Gastrocnemius medialis (tissue), 4 donors: Measurements from ENCODE around the gene CANX. TPM values are rescaled to one million over a fixed set of nuclear protein-coding genes. Genes with fewer than 3 reads are reported as not detected.
"Not testable (repeated sequence)": the region's sequence is repeated elsewhere in the genome, so short reads cannot be mapped to it uniquely, and the experiment has no call there.

Experiments used
- ATAC-seq, 2 donors: fragments of 150-250 bp; one replicate each; pipeline ENCODE4 v1.9.1; 2016
- DNase-seq, 2 donors: peaks; one replicate each; pipeline ENCODE4 v3.0.0-alpha.2; 2019
- H3K27ac ChIP-seq, 4 donors: fragments of 200-600 bp; sonication (generic); 1 replicate in 1 of 4; 2 replicates in 3 of 4; pipeline ENCODE4 v1.5.1; 2016 to 2018; ENCODE audit warnings: mild to moderate bottlenecking in 2 of 4, moderate library complexity in 1 of 4
- H3K27me3 ChIP-seq, 3 donors: fragments of 200-600 bp; sonication (generic) in 2 of 3; 1 replicate in 1 of 3; 2 replicates in 2 of 3; pipeline versions ENCODE4 v1.5.1 to v1.6.0; 2016 to 2019; ENCODE audit warnings: mild to moderate bottlenecking in 1 of 3, moderate library complexity in 1 of 3
- H3K36me3 ChIP-seq, 2 donors: fragments of 200-600 bp; sonication (generic) in 1 of 2; one replicate each; pipeline ENCODE4 v1.5.1; 2017 to 2018
- H3K4me1 ChIP-seq, 2 donors: fragments of 200-600 bp; sonication (generic) in 1 of 2; one replicate each; pipeline ENCODE4 v1.5.1; 2016 to 2017; ENCODE audit warnings: mild to moderate bottlenecking in 2 of 2
- H3K4me3 ChIP-seq, 4 donors: fragments of 200-600 bp; sonication (generic) in 3 of 4; 1 replicate in 1 of 4; 2 replicates in 3 of 4; pipeline ENCODE4 v1.5.1; 2016 to 2019; ENCODE audit warnings: mild to moderate bottlenecking in 2 of 4
- H3K9me3 ChIP-seq, 3 donors: fragments of 200-600 bp; sonication (generic) in 2 of 3; 1 replicate in 1 of 3; 2 replicates in 2 of 3; pipeline ENCODE4 v1.5.1; 2016 to 2019
- CTCF ChIP-seq, 5 experiments: fragments of 450-650 bp in 3 of 5; fragments of 200-600 bp in 2 of 5; sonication (generic) in 2 of 5; IDR thresholded peaks in 4 of 5; conservative IDR thresholded peaks in 1 of 5; 1 replicate in 4 of 5; 2 replicates in 1 of 5; pipeline ENCODE4 v1.5.1; 2016 to 2019; ENCODE audit warnings: antibody characterized with exemption in 5 of 5, mild to moderate bottlenecking in 3 of 5, moderate library complexity in 3 of 5
- POLR2A ChIP-seq, 2 donors: fragments of 450-650 bp; IDR thresholded peaks; one replicate each; pipeline ENCODE4 v1.6.1; 2017; ENCODE audit warnings: antibody characterized with exemption in 2 of 2, mild to moderate bottlenecking in 2 of 2, moderate library complexity in 2 of 2
- in situ Hi-C, 4 donors: fragments of 200-750 bp; cut with MboI; loops; one replicate each; pipeline versions ENCODE4 v1.15.0 to v1.8.0; 2017; ENCODE audit warnings: low sequenced_read_pairs in 4 of 4
- intact Hi-C: fragments of 100-400 bp; cut with DNase I; formaldehyde crosslinking; loops from one replicate; pipeline ENCODE4 v1.15.1; 2023; ENCODE audit warnings: low total_unique reads
- total RNA-seq, 4 donors: library from RNA; depleted of rRNA; stranded (reverse); fragments of >200 nt; gene quantifications; one replicate each; pipeline versions ENCODE4 v1.1.0 to v1.2.3, GENCODE V29; 2016

The CANX gene
- total RNA-seq, 4 donors from 2014 or later: 141 to 306 (median 275) TPM

- H3K27ac ChIP-seq: peak overlapping the region in 2 of 4 donors; percentile 63 to 64
- peak overlapping the region; percentile 40 to 64 (median 50) for H3K4me3 ChIP-seq
- in situ Hi-C loops: loop anchor here in 1 of 4 donors (25.0 kb wide), 1 partner anchor 829 kb away; the partner anchor contains the start of gene CNOT6
- intact Hi-C loops, H3K9me3 ChIP-seq, H3K36me3 ChIP-seq, H3K27me3 ChIP-seq, H3K4me1 ChIP-seq, DNase-seq: not testable (repeated sequence)
- TF ChIP-seq CTCF (IDR thresholded peaks at IDR 0.05 in 4 of 5, conservative IDR thresholded peaks at IDR 0.05 in 1 of 5): peak in 1 of 5 experiments; percentile 7
- peak; percentile 2 to 55 for ATAC-seq
Measured at GRCh38 chr5:179658179-179658856, 40.4 kb upstream of the CANX start.

- ATAC-seq, H3K4me3 ChIP-seq, H3K27me3 ChIP-seq, H3K9me3 ChIP-seq, intact Hi-C loops, H3K4me1 ChIP-seq, DNase-seq, H3K27ac ChIP-seq, H3K36me3 ChIP-seq: not testable (repeated sequence)
- in situ Hi-C loops: loop anchor here in 1 of 4 donors (25.0 kb wide), 1 partner anchor 826 kb away; the partner anchor contains the start of gene CNOT6
Measured at GRCh38 chr5:179661647-179662046, 37.1 kb upstream of the CANX start.

- Histone ChIP-seq H3K36me3 (peaks cover 0 to 5% of the 10 kb centered on the region in 2 donors), H3K27me3 (no peaks in the 10 kb centered on the region), H3K4me3 (no peak overlapping the region), H3K27ac (no peak overlapping the region), H3K9me3 (no peaks in the 10 kb centered on the region), H3K4me1 (no peaks in the 10 kb centered on the region)
- intact Hi-C loops (loop anchor here (5.0 kb wide), 1 partner anchor 129 kb away; no protein-coding TSS in a partner anchor), in situ Hi-C loops (loop anchor here in 1 of 4 donors (25.0 kb wide), 1 partner anchor 819 kb away; the partner anchor contains the start of gene CNOT6)
- ATAC-seq (peak; percentile 47 to 74), DNase-seq (no peak)
- TF ChIP-seq CTCF (IDR thresholded peaks at IDR 0.05 in 4 of 5, conservative IDR thresholded peaks at IDR 0.05 in 1 of 5) (peak; percentile 28 to 59 (median 43)), POLR2A (IDR thresholded peaks at IDR 0.05) (no peak)
Measured at GRCh38 chr5:179668391-179668790, 30.4 kb upstream of the CANX start.

- H3K27ac ChIP-seq: peak overlapping the region; percentile 88 to 99 (median 92)
- ATAC-seq: peak; percentile 96 to 97
- in situ Hi-C loops (no loop called here), intact Hi-C loops (loop anchor here (1.0 to 5.0 kb wide), 5 partner anchors 20 to 392 kb away; partner anchors contain the start of genes CANX, MAML1, MRNIP and RNF130)
- TF ChIP-seq POLR2A (IDR thresholded peaks at IDR 0.05): peak; percentile 76 to 77
- peak in 2 of 5 experiments; percentile 21 to 25 for TF ChIP-seq CTCF (IDR thresholded peaks at IDR 0.05 in 4 of 5, conservative IDR thresholded peaks at IDR 0.05 in 1 of 5)
- H3K4me3 ChIP-seq: peak overlapping the region; percentile 77 to 100 (median 84)
- no peaks in the 10 kb centered on the region for H3K9me3 ChIP-seq
- H3K27me3 ChIP-seq: no peaks in the 10 kb centered on the region
- peak; percentile 89 to 94 for DNase-seq
- H3K4me1 ChIP-seq: peaks cover 9 to 12% of the 10 kb centered on the region in 2 donors
- H3K36me3 ChIP-seq: no peaks in the 10 kb centered on the region
Measured at GRCh38 chr5:179678223-179679013, 20.3 kb upstream of the CANX start.
